Mesendoderm (in vitro differentiated cells): ENCODE data around the gene CCN5.
A peak's percentile ranks its signal among the peaks of the same experiment; 100 is the strongest.

Source experiments
- DNase-seq: peaks from one replicate; pipeline ENCODE4 v3.0.0; 2013
- H2AK5ac ChIP-seq: 2 replicates; pipeline ENCODE4 v1.6.1; 2013; ENCODE audit warnings: low read length, inconsistent platforms
- H2BK120ac ChIP-seq: 2 replicates; pipeline ENCODE4 v1.6.1; 2013; ENCODE audit warnings: low read depth, mild to moderate bottlenecking, low read length, moderate library complexity, mixed read lengths
- H2BK15ac ChIP-seq: replicated peaks from 2 replicates; pipeline ENCODE4 v1.6.1; 2013; ENCODE audit warnings: low read depth, mild to moderate bottlenecking, moderate library complexity
- H2BK5ac ChIP-seq: 2 replicates; pipeline ENCODE4 v1.6.1; 2013; ENCODE audit warnings: low read length, inconsistent platforms
- H3K18ac ChIP-seq: 2 replicates; pipeline ENCODE4 v1.6.1; 2013; ENCODE audit warnings: mild to moderate bottlenecking, low read length, mixed read lengths
- H3K23ac ChIP-seq: one replicate; pipeline ENCODE4 v1.6.1; 2013; ENCODE audit warnings: low read length
- H3K27ac ChIP-seq: 2 replicates; pipeline ENCODE4 v1.5.1; 2013; ENCODE audit warnings: low read depth, mild to moderate bottlenecking, inconsistent platforms, low read length, moderate library complexity
- H3K27me3 ChIP-seq: 2 replicates; pipeline ENCODE4 v1.6.1; 2013; ENCODE audit warnings: low read length, control low read depth, mild to moderate bottlenecking, inconsistent platforms; ENCODE audit not compliant: insufficient read depth, poor library complexity
- H3K36me3 ChIP-seq: 2 replicates; pipeline ENCODE4 v1.6.1; 2013; ENCODE audit warnings: low read length, inconsistent platforms; ENCODE audit not compliant: control insufficient read depth, insufficient read depth
- H3K4ac ChIP-seq: one replicate; pipeline ENCODE4 v1.6.1; 2013; ENCODE audit warnings: low read depth, mild to moderate bottlenecking, low read length, moderate library complexity
- H3K4me1 ChIP-seq: 2 replicates; pipeline ENCODE4 v1.6.1; 2013; ENCODE audit warnings: low read depth, low read length, inconsistent platforms; ENCODE audit not compliant: control insufficient read depth
- H3K4me2 ChIP-seq: 2 replicates; pipeline ENCODE4 v1.6.1; 2013; ENCODE audit warnings: low read length
- H3K4me3 ChIP-seq: 2 replicates; pipeline ENCODE4 v1.5.1; 2013; ENCODE audit warnings: mild to moderate bottlenecking, low read length
- H3K56ac ChIP-seq: one replicate; pipeline ENCODE4 v1.6.1; 2013; ENCODE audit warnings: low read length
- H3K79me1 ChIP-seq: 2 replicates; pipeline ENCODE4 v1.6.1; 2013; ENCODE audit warnings: low read length, inconsistent platforms
- H3K79me2 ChIP-seq: 2 replicates; pipeline ENCODE4 v1.6.1; 2013; ENCODE audit warnings: mild to moderate bottlenecking, low read length; ENCODE audit not compliant: control insufficient read depth, insufficient read depth
- H3K9ac ChIP-seq: 2 replicates; pipeline ENCODE4 v1.6.1; 2013; ENCODE audit warnings: low read length, inconsistent platforms
- H4K5ac ChIP-seq: one replicate; pipeline ENCODE4 v1.6.1; 2013; ENCODE audit warnings: low read length
- H4K8ac ChIP-seq: one replicate; pipeline ENCODE4 v1.6.1; 2013; ENCODE audit warnings: low read depth, mild to moderate bottlenecking, control low read depth, low read length, moderate library complexity
- WGBS: extraction: QIAGEN DNeasy Blood & Tissue Kit; methylation state at CpG from one replicate; pipeline ENCODE4 v1.1.7; 2013; ENCODE audit warnings: low lambda C conversion rate, missing lambda C conversion rate; ENCODE audit not compliant: insufficient coverage; ENCODE audit errors: extremely low coverage; 5-methylcytosine and 5-hydroxymethylcytosine counted together

CCN5 gene

GRCh38 chr20:44736170-44737021, 21.2 kb downstream of the CCN5 start:
- H2BK15ac ChIP-seq, result no peak overlapping the region
- H3K9ac ChIP-seq, result no peak overlapping the region
- no peak overlapping the region for H3K4ac ChIP-seq
- H3K23ac ChIP-seq, result no peak overlapping the region
- H3K4me1 ChIP-seq, result no peaks in the 10 kb centered on the region
- no peak overlapping the region for H4K8ac ChIP-seq
- no peak overlapping the region for H3K56ac ChIP-seq
- H2BK120ac ChIP-seq, result no peak overlapping the region
- no CpG with 5 or more reads among the region's 6 CpGs for WGBS
- DNase-seq, result peak; percentile 98
- no peak overlapping the region for H3K27ac ChIP-seq
- H3K79me1 ChIP-seq, result no peaks in the 10 kb centered on the region
- no peak overlapping the region for H2BK5ac ChIP-seq
- no peak overlapping the region for H2AK5ac ChIP-seq
- no peaks in the 10 kb centered on the region for H3K79me2 ChIP-seq
- no peak overlapping the region for H4K5ac ChIP-seq
- H3K27me3 ChIP-seq, result no peaks in the 10 kb centered on the region
- H3K36me3 ChIP-seq, result no peaks in the 10 kb centered on the region
- no peak overlapping the region for H3K4me3 ChIP-seq
- no peak overlapping the region for H3K18ac ChIP-seq
- H3K4me2 ChIP-seq, result no peak overlapping the region

- Histone ChIP-seq H3K79me1 (no peaks in the 10 kb centered on the region), H3K4ac (no peak overlapping the region), H3K18ac (no peak overlapping the region), H2BK5ac (no peak overlapping the region), H2AK5ac (no peak overlapping the region), H3K27ac (no peak overlapping the region), H3K79me2 (no peaks in the 10 kb centered on the region), H3K4me3 (no peak overlapping the region), H3K27me3 (no peaks in the 10 kb centered on the region), H2BK15ac (no peak overlapping the region), H3K4me2 (no peak overlapping the region), H3K23ac (no peak overlapping the region), H3K56ac (no peak overlapping the region), H3K4me1 (no peaks in the 10 kb centered on the region), H3K36me3 (no peaks in the 10 kb centered on the region), H4K8ac (no peak overlapping the region), H3K9ac (no peak overlapping the region), H2BK120ac (no peak overlapping the region), H4K5ac (no peak overlapping the region)
- no CpG with 5 or more reads among the region's 4 CpGs for WGBS
- DNase-seq, result no peak
Measured at GRCh38 chr20:44737116-44737515, 21.9 kb downstream of the CCN5 start.

- Histone ChIP-seq H2BK120ac (no peak overlapping the region), H3K4me1 (no peaks in the 10 kb centered on the region), H3K23ac (no peak overlapping the region), H3K27me3 (no peaks in the 10 kb centered on the region), H2BK5ac (no peak overlapping the region), H3K4me2 (no peak overlapping the region), H2BK15ac (no peak overlapping the region), H4K8ac (no peak overlapping the region), H4K5ac (no peak overlapping the region), H2AK5ac (no peak overlapping the region), H3K79me2 (no peaks in the 10 kb centered on the region), H3K27ac (no peak overlapping the region), H3K9ac (no peak overlapping the region), H3K4me3 (no peak overlapping the region), H3K56ac (no peak overlapping the region), H3K4ac (no peak overlapping the region), H3K36me3 (no peaks in the 10 kb centered on the region), H3K79me1 (no peaks in the 10 kb centered on the region), H3K18ac (no peak overlapping the region)
- WGBS, result no CpG with 5 or more reads among the region's 7 CpGs
- peak; percentile 96 for DNase-seq
Measured at GRCh38 chr20:44738813-44739477, 23.8 kb downstream of the CCN5 start.

GRCh38 chr20:44739942-44740341, 24.8 kb downstream of the CCN5 start:
- H2BK15ac ChIP-seq, result no peak overlapping the region
- no peaks in the 10 kb centered on the region for H3K79me2 ChIP-seq
- no peaks in the 10 kb centered on the region for H3K79me1 ChIP-seq
- no peaks in the 10 kb centered on the region for H3K36me3 ChIP-seq
- WGBS, result no CpG with 5 or more reads among the region's 2 CpGs
- no peak overlapping the region for H3K4ac ChIP-seq
- H3K23ac ChIP-seq, result no peak overlapping the region
- no peak overlapping the region for H3K18ac ChIP-seq
- no peak for DNase-seq
- H3K27ac ChIP-seq, result no peak overlapping the region
- H3K4me1 ChIP-seq, result no peaks in the 10 kb centered on the region
- H3K4me3 ChIP-seq, result no peak overlapping the region
- H3K56ac ChIP-seq, result no peak overlapping the region
- H3K4me2 ChIP-seq, result no peak overlapping the region
- H4K8ac ChIP-seq, result no peak overlapping the region
- H2BK120ac ChIP-seq, result no peak overlapping the region
- no peak overlapping the region for H3K9ac ChIP-seq
- H3K27me3 ChIP-seq, result no peaks in the 10 kb centered on the region
- no peak overlapping the region for H2AK5ac ChIP-seq
- no peak overlapping the region for H2BK5ac ChIP-seq
- H4K5ac ChIP-seq, result no peak overlapping the region

- no peaks in the 10 kb centered on the region for H3K79me1 ChIP-seq
- DNase-seq, result no peak
- no peak overlapping the region for H4K5ac ChIP-seq
- no peak overlapping the region for H3K56ac ChIP-seq
- H3K4me2 ChIP-seq, result no peak overlapping the region
- H3K4ac ChIP-seq, result no peak overlapping the region
- H3K4me3 ChIP-seq, result no peak overlapping the region
- H2BK120ac ChIP-seq, result no peak overlapping the region
- no peak overlapping the region for H3K9ac ChIP-seq
- no peaks in the 10 kb centered on the region for H3K79me2 ChIP-seq
- H3K27ac ChIP-seq, result no peak overlapping the region
- H2AK5ac ChIP-seq, result no peak overlapping the region
- WGBS, result no CpG with 5 or more reads among the region's 14 CpGs
- H2BK15ac ChIP-seq, result no peak overlapping the region
- H3K18ac ChIP-seq, result no peak overlapping the region
- no peak overlapping the region for H4K8ac ChIP-seq
- no peaks in the 10 kb centered on the region for H3K36me3 ChIP-seq
- H2BK5ac ChIP-seq, result no peak overlapping the region
- H3K4me1 ChIP-seq, result peaks cover 2% of the 10 kb centered on the region
- no peak overlapping the region for H3K23ac ChIP-seq
- no peaks in the 10 kb centered on the region for H3K27me3 ChIP-seq
Measured at GRCh38 chr20:44742304-44743079, 27.3 kb downstream of the CCN5 start.
